GM19324 (cell line): Measurements from ENCODE around the gene UNKL.

Experiments
- ATAC-seq: cut with Tn5 transposase; IDR thresholded peaks from one replicate; pipeline ENCODE4 v1.9.1; 2021; ENCODE audit warnings: mild to moderate bottlenecking, moderate library complexity; ENCODE audit not compliant: unreplicated experiment, low FRiP score

The UNKL gene

GRCh38 chr16:1315081-1316032 is 99.1 kb downstream of the UNKL start:
- ATAC-seq = no peak

DNA sequence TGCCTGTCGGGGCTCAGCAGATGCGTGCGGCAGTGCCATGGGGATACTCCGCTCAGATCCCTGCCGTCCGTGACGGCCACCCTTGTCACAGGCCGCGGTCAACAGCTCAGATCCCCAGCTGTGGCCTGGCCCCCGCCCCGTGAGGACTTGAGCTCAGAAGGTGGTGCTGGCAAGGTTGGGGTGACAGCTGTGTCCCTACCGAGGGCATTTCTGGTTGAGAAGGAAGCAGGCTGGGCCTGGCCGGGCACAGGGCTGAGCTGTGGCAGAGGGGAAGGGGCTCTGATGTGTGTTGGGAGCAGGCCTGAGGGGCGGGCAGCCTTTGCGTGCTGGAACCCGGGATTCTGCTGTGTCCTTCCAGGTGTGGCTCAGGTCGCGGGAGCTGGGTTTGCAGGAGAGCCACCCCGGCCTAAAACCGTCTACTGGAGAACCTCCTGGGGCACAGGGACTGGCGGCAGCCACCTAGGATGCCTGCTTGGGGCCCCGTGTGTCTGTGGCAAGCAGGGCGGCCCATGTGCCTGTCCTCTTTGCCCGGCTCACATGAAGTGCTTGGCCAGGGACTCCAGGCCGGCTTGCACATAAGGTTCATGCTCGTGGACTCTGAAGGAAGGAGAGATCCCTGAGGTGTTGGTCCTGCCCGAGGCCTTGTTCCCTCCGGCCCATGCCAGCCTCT is 100.0 kb downstream of the UNKL start:
- ATAC-seq = no peak

DNA sequence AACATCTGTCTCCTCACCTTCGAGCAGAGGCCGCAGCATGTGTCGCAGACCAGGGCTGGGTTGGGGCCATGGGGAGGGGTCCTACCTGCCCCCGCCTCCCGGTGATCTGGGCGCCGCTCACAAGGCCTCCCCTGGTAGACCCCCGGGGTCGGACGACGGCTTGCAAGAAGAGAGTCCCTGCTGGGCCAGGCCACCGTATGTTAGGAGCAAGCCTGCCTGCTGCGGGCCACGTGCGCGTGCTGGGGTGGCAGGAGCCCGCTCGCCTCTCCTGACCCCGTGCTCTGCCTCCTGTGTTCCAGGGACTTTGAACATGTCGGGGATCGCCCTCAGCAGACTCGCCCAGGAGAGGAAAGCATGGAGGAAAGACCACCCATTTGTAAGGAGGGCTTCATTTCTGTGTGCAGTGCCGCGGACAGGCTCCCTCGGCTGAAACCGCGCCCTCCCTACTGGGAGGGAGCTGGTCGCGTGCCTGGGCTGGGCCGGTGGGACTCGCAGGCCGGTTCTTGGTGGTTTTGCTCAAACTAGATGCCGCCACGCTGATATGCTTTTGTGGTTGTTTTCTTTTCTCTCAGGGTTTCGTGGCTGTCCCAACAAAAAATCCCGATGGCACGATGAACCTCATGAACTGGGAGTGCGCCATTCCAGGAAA is 100.7 kb downstream of the UNKL start:
- no peak for ATAC-seq
